Measurements from ENCODE around the gene MRPL49. TPM values are rescaled to one million over a fixed set of nuclear protein-coding genes. Genes with fewer than 3 reads are reported as not detected.
A peak's percentile ranks its signal among the peaks of the same experiment; 100 is the strongest.

Gene MRPL49
- total and polyA plus RNA-seq, 9 of the 15 experiments (the other 6 are each of a cell fraction or from before 2014, with no cell fraction given), result 74.3 to 132 (median 91.2) TPM

DNA sequence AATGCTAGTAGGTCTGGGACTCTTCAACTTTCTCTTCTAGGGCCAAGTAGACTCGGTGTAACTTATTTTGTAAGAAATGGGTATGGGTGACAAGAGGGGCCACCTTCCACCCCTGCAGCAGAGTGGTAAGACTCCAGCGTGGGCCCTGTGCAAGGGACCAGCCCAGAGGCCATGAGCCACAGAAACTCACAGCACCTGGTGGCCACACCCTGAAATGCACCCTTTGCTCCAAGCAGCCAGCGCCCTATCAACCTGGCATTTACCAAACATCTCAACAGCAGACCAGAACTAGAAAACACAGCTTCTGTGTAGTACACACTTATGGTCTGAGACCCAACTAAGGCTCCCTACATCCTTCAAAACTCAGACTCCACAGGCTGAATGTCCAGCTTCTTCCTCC, 44.0 kb upstream of the MRPL49 start (continued):
- TF ChIP-seq, protein P1, sequence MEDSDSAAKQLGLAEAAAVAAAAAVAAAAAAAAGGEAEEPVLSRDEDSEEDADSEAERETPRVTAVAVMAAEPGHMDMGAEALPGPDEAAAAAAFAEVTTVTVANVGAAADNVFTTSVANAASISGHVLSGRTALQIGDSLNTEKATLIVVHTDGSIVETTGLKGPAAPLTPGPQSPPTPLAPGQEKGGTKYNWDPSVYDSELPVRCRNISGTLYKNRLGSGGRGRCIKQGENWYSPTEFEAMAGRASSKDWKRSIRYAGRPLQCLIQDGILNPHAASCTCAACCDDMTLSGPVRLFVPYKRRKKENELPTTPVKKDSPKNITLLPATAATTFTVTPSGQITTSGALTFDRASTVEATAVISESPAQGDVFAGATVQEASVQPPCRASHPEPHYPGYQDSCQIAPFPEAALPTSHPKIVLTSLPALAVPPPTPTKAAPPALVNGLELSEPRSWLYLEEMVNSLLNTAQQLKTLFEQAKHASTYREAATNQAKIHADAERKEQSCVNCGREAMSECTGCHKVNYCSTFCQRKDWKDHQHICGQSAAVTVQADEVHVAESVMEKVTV (CRISPR knock-in tag; IDR thresholded peaks at IDR 0.05), result peak; percentile 16; the same call in 1 of the 2 replicates
- TF ChIP-seq, protein P2, sequence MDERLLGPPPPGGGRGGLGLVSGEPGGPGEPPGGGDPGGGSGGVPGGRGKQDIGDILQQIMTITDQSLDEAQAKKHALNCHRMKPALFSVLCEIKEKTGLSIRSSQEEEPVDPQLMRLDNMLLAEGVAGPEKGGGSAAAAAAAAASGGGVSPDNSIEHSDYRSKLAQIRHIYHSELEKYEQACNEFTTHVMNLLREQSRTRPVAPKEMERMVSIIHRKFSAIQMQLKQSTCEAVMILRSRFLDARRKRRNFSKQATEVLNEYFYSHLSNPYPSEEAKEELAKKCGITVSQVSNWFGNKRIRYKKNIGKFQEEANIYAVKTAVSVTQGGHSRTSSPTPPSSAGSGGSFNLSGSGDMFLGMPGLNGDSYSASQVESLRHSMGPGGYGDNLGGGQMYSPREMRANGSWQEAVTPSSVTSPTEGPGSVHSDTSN (CRISPR knock-in tag; IDR thresholded peaks at IDR 0.05; ENCODE audit: low read depth), result no peak
- TF ChIP-seq, protein P2 (tag; conservative IDR thresholded peaks at IDR 0.05; ENCODE audit: low read depth), result no peak
- TF ChIP-seq, protein P3, sequence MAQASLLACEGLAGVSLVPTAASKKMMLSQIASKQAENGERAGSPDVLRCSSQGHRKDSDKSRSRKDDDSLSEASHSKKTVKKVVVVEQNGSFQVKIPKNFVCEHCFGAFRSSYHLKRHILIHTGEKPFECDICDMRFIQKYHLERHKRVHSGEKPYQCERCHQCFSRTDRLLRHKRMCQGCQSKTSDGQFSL (CRISPR knock-in tag; IDR thresholded peaks at IDR 0.05), result no peak
- TF ChIP-seq, protein P3 (tag; IDR thresholded peaks at IDR 0.05), result 0 out of 4 replicates have a peak, but pooled peaks of 1 of the 2 experiments have one; percentile 28
- no peak for TF ChIP-seq ZNF668 (CRISPR knock-in tag; IDR thresholded peaks at IDR 0.05)
- peak; percentile 52; the same call in 1 of the 2 replicates for TF ChIP-seq RBFOX2 (IDR thresholded peaks at IDR 0.05; ENCODE audit: low read depth, low read length)
